MG63 (cell line): Measurements from ENCODE around the gene TMEM131L. TPM values are rescaled to one million over a fixed set of nuclear protein-coding genes. Genes with fewer than 3 reads are reported as not detected.
"Not testable (repeated sequence)": the region's sequence is repeated elsewhere in the genome, so short reads cannot be mapped to it uniquely, and the experiment has no call there.

ENCODE experiments used
- DNase-seq: peaks from one replicate; pipeline ENCODE4 v3.0.0-alpha.2; 2020
- H3K27me3 ChIP-seq: fragments of 250-450 bp; sonication (Bioruptor Pico); 2 replicates; pipeline ENCODE4 v1.5.1; 2020; ENCODE audit warnings: mild to moderate bottlenecking, moderate library complexity
- H3K36me3 ChIP-seq: fragments of 250-450 bp; sonication (Bioruptor Pico); 2 replicates; pipeline ENCODE4 v1.5.1; 2020; ENCODE audit warnings: mild to moderate bottlenecking, moderate library complexity
- H3K4me3 ChIP-seq: fragments of 250-450 bp; sonication (Bioruptor Pico); 2 replicates; pipeline ENCODE4 v1.5.1; 2020; ENCODE audit warnings: mild to moderate bottlenecking, moderate library complexity
- H3K9me3 ChIP-seq: fragments of 250-450 bp; sonication (Bioruptor Pico); 2 replicates; pipeline ENCODE4 v1.5.1; 2020; ENCODE audit warnings: mild to moderate bottlenecking, moderate library complexity
- total RNA-seq: library from RNA; depleted of rRNA; stranded (reverse); fragments of >200 nt; shearing (Covaris generic); gene quantifications from 2 replicates; pipeline ENCODE4 v1.2.3, GENCODE V29; 2014; ENCODE audit warnings: low replicate concordance

TMEM131L gene
- total RNA-seq, 1 experiment from 2014 or later, result 5.5 TPM

DNA sequence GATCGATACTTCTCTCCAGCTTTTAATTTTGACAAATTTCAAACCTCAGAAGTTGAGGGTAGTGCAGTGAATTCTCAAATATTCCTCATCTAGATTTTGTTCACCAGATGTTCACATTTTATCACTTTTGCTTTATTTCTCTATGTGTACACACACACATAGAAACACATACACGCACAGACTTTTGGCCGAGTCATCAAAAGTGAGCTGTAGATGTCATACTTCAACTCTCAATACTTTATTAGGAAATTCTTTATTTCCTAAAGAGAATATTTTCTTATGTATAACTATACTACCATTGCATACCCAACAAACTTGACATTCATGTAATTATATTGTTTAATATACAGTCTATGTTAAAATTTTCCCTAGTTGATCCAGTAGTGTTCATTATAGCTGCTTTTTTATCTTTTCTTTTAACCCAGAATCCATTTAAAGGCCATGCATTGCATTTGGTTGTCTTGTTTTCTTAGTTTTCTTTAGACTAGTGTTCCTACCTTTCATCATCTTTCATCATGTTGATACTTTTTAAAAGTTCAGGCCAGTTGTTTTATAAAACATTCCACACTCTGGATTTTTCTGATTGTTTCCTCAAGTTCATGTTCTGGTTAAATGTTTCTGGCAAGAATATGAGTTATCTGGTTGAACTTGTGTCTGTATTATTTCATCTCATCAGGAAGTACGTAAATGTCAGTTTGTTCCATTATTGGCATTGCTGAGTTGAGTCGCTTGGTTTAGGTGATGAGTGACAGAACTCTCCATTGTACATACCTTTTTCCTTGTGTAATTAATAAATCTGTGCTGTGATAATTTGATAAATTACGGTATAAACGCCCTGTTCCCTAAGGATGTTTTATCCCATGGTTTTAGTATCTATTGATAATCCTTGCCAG, 123.8 kb downstream of the TMEM131L start:
- DNase-seq, result no peak
- Histone ChIP-seq H3K27me3 (no peaks in the 10 kb centered on the region), H3K9me3 (no peaks in the 10 kb centered on the region), H3K4me3 (no peak overlapping the region), H3K36me3 (peaks cover 2% of the 10 kb centered on the region)

DNA sequence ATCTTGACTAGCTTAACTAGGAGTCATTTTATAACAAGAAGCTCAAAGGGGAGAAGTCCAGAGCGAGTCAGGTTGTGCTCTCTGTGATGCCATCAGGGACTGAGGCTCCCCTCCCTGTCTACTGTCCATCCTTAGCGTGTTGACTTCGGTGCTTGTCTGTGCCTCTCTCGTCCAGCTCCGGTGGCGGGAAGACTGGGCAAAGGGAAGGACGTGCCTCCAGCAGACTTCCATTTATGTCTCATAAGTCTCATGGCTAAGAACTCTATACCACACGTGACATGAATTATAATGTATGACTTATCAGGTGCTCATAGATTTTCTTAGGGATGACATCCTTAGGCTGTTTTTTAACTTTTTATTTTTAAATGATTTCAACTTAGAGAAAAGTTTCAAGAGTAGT, 125.3 kb downstream of the TMEM131L start:
- Histone ChIP-seq H3K9me3 (no peaks in the 10 kb centered on the region), H3K4me3 (no peak overlapping the region), H3K36me3 (peaks cover 5% of the 10 kb centered on the region), H3K27me3 (no peaks in the 10 kb centered on the region)
- DNase-seq, result no peak

DNA sequence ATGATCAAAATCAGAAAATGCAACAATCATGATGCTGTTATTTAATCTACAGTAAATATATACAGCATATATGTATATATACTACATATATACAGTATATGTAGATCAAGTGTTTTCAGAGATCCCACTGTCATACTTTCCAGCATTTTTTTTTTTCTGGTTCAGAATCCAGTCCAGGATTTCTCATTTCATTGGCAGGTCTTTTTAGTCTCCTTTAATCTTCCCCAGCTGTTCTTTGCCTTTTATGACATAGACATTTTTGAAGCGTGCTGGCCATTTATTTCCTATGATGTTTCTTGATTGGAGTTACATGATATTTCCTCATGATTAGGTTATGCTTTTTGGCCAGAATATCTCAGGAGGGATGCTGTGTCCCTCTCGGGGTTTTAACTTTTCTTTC, 125.9 kb downstream of the TMEM131L start:
- H3K9me3 ChIP-seq, result no peaks in the 10 kb centered on the region
- H3K27me3 ChIP-seq, result no peaks in the 10 kb centered on the region
- no peak for DNase-seq
- no peak overlapping the region for H3K4me3 ChIP-seq
- peaks cover 5% of the 10 kb centered on the region for H3K36me3 ChIP-seq

DNA sequence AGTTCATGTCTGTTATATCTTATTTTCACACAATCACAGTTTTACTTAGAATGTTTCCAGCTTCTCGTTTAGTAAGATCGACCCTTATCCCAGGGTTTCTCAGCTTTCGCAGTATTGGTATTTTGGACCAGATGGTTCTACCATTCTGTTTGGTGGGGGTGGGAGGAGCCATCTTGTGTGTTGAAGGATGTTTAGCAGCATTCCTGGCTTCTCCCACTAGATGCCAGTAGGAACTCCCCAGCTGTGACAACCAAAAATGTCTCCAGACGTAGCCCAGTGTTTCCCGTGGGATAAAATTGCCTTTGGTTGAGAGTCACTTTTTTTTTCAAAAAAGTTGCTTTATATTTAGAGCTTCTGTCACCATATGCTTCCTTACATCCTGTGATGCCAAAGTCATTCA, 127.0 kb downstream of the TMEM131L start:
- Histone ChIP-seq H3K27me3 (no peaks in the 10 kb centered on the region), H3K36me3 (peaks cover 5% of the 10 kb centered on the region)
- DNase-seq, result no peak

DNA sequence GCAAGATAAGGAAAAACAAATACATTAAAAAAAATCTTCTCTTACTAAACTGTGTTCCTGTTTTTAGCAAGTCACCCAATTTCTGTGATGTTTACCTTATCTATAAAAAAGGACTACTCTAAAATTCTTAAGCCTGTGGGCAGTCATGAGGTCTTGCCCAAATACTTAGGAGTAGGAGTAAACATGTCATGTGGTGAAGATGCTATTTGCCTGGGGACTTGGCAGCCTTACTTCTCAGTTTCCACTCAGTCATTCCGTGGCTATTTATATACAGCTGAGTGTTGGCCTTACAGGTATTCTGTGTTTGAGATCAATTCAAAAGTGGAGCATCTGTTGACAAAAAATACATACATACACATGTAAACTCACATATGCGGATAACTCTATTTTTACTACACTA, 128.1 kb downstream of the TMEM131L start:
- Histone ChIP-seq H3K36me3 (peaks cover 10% of the 10 kb centered on the region), H3K4me3 (no peak overlapping the region), H3K27me3 (no peaks in the 10 kb centered on the region), H3K9me3 (no peaks in the 10 kb centered on the region)
- no peak for DNase-seq

More for the DNA sequence above, 127.0 kb downstream of the TMEM131L start:
- Histone ChIP-seq H3K4me3 (no peak overlapping the region), H3K9me3 (no peaks in the 10 kb centered on the region)

DNA sequence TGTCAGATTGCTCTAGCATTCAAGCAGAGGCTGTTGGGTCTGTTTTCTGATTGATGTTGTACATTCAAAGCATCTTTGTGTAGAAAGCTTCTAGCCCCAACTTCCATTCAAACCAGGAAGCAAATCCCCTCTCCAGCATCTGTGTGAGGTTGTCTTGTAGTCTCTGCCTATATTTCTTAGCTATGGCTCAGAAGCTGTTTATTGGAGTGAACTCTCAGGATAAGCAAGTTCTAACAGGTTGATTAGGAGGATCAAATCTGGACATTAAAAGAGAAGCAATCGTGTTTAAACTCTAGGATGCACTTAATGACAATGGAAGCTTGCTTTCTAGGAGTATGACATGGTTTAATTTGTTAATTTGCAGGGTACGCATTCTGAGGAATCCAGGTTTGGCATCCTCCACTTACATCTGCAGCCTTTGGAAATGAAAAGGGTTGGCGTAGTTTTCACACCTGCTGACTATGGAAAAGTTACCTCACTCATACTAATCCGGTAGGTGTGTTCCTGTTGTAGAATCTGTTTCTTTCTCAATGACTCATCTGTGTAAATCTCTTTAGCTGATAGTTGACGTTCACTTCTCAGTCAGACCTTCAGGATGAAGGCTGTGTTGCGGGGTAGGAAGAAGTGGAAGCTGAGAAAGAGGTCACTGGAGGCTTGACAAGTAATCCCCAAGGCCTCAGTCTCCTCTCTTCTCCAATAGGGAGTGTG, 129.9 kb downstream of the TMEM131L start:
- Histone ChIP-seq H3K4me3 (no peak overlapping the region), H3K36me3 (peaks cover 11% of the 10 kb centered on the region)
- no peak for DNase-seq

DNA sequence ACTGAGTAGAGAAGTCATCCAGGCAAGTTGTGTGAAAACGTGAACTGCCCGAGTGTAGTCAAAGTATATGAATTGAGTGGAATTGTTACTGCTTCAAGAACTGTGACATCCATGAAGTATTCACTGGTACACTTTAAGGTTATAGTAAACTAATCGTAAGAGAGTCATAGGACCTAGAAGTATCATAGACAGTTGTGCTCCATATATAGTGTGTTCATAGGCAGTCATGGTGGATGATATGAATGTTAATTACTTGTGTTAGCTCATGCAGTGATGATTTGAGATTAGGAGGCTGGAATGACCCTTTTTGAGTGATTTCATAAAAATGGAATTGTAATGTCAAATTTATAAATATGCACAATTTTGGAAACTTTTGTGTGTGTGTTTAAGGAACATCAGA, 136.6 kb downstream of the TMEM131L start:
- Histone ChIP-seq H3K9me3 (no peaks in the 10 kb centered on the region), H3K36me3 (peaks cover 16% of the 10 kb centered on the region), H3K27me3 (no peaks in the 10 kb centered on the region), H3K4me3 (no peak overlapping the region)
- DNase-seq, result no peak

More for the DNA sequence above, 129.9 kb downstream of the TMEM131L start:
- Histone ChIP-seq H3K9me3 (no peaks in the 10 kb centered on the region), H3K27me3 (no peaks in the 10 kb centered on the region)

DNA sequence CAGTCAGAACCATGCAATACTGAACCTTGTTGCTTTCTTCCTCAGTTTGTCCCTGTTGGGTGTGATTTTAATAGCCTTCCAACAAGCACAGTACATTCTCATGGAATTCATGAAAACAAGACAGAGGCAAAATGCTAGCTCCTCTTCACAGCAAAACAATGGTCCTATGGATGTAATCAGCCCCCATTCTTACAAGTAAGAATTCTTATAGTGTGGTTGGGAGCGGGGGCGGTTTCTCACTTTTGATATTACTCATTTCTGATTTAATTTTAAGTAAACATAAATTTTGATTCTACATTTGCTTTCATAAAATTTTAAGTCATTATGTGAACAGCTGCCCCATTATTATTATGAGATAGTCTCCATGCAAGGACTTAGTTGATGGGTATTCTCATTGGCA, 137.1 kb downstream of the TMEM131L start:
- Histone ChIP-seq H3K27me3 (no peaks in the 10 kb centered on the region), H3K4me3 (no peak overlapping the region), H3K36me3 (peaks cover 16% of the 10 kb centered on the region), H3K9me3 (no peaks in the 10 kb centered on the region)
- no peak for DNase-seq

DNA sequence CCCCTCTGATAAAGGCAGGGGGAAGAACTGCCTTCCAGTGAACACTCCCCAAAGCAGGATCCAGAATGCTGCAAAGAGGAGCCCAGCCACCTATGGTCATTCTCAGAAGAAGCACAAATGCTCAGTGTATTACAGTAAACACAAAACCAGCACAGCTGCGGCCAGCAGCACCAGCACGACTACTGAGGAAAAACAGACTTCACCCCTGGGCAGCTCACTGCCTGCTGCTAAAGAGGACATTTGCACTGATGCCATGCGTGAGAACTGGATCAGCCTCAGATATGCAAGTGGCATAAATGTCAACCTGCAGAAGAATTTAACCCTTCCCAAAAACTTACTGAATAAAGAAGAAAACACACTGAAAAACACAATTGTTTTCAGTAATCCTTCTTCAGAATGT, 137.7 kb downstream of the TMEM131L start:
- H3K9me3 ChIP-seq, result no peaks in the 10 kb centered on the region
- no peak overlapping the region for H3K4me3 ChIP-seq
- no peak for DNase-seq
- H3K27me3 ChIP-seq, result no peaks in the 10 kb centered on the region
- peaks cover 15% of the 10 kb centered on the region for H3K36me3 ChIP-seq

DNA sequence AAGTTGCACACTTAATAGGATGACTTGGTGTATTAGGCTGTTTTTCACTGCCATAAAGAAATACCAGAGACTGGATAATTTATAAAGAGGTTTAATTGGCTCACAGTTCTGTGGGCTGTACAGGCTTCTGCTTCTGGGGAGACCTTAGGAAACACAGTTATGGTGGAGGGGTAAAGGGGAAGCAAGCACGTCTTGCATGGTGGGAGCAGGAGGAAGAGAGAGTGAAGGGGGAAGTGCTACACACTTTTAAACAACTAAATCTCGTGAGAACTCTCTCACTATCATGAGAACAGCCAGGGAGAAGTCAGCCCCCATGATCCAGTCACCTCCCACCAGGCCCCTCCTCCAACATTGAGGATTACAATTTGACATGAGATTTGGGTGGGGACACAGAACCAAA, 142.9 kb downstream of the TMEM131L start:
- not testable (repeated sequence) for H3K9me3 ChIP-seq, DNase-seq, H3K27me3 ChIP-seq, H3K4me3 ChIP-seq
- peaks cover 22% of the 10 kb centered on the region for H3K36me3 ChIP-seq

DNA sequence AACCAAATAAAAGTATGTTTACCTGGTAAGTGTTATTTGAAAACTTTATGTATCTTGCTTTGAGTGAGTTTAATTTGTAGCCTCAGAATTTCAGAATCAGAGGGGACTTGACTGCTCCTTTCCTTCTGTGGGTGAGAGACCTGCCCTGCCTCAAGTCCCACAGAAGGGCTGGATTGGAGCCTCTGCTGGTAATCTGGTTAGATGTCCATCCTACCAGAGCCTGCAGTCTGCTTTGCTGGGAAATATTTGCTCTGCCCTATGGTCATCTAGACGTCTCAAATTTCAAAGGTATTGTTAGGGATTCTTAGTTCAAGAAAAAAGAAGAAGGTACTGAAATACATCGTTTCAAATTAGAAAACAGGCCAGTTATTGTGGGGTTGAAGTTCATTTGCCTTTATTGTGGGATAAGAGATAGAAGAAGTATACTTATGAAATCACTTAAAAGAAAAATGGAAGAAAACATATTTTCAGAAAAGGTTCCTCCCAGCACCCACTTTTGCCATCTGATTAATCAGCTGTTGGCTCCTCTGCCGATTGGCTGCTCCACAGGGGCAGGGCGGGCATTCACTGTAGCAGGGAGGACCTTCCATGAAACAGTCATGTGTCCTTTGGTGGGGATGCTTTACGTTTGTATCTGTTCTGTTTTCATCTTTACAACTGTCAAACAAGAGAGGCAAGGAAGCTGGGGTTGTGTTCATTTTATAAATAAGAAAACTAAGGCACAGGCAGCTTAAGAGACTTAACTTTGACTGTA, 144.6 kb downstream of the TMEM131L start:
- Histone ChIP-seq H3K4me3 (no peak overlapping the region), H3K9me3 (no peaks in the 10 kb centered on the region), H3K27me3 (no peaks in the 10 kb centered on the region), H3K36me3 (peaks cover 23% of the 10 kb centered on the region)
- DNase-seq, result no peak

DNA sequence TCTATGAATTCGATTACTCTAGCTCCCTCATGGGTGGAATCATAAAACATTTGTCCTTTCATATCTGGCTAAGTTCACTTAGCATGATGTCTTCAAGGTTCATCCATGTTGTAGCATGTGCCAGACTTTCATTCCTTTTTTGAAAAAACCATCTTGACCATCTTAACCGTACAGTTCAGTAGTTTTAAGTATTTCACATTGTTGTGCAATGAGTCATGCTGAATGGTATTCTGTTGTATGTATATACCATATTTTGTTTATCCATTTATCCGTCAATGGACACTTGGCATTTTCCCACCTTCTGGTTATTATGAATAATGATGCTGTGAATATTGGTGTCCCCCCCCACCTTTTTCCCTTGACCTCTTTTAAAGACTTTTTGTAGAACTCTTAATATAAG, 145.5 kb downstream of the TMEM131L start:
- Histone ChIP-seq H3K4me3 (no peak overlapping the region), H3K27me3 (no peaks in the 10 kb centered on the region), H3K9me3 (no peaks in the 10 kb centered on the region), H3K36me3 (peaks cover 23% of the 10 kb centered on the region)
- no peak for DNase-seq

DNA sequence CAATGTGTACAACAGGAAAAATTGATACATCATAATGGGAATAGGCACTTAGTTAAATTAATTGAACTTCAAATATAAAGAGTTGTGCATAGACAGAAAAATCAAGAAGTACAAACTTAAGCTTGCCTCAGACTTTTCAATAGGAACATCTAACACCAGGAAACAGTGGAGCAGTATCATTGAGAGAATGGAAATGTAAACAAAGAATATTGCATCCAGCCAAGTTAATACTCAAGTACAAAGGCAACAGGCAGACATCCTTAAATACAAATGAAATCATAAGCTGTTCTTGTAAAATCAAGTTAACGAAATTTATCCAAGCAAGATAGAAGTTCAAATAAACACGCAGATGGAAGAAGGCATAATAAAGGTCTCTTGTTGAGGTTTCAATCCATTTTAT, 146.7 kb downstream of the TMEM131L start:
- no peak for DNase-seq
- peaks cover 23% of the 10 kb centered on the region for H3K36me3 ChIP-seq
- no peak overlapping the region for H3K4me3 ChIP-seq
- no peaks in the 10 kb centered on the region for H3K27me3 ChIP-seq
- H3K9me3 ChIP-seq, result no peaks in the 10 kb centered on the region

DNA sequence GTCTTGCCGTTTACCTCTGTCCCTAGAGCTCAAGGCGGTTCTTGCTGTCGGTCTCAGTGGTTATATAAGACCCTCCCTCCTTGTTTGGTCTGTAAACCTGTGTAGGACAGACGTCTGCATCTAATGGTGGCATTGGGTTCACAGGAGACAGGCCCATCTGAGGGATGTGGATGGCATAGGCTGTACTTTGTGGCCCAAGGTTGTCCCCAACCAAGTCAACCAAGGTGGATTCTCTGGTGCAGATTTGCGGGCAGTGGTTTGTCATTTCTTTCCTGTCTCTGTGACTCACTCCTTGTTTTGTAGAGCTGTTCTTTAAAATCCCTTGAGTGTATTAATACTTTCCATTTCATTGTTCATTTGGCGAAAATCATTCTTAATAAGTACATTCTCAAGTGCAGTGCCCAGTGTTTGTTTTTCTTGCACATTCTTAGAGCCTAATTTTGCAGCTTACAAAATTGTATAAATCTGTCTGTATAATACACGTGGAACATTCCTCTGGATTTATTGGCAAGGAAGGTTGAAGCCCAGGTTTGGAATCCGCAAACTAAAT, 149.9 kb downstream of the TMEM131L start:
- Histone ChIP-seq H3K36me3 (peaks cover 22% of the 10 kb centered on the region), H3K4me3 (no peak overlapping the region), H3K27me3 (no peaks in the 10 kb centered on the region), H3K9me3 (no peaks in the 10 kb centered on the region)
- DNase-seq, result no peak

DNA sequence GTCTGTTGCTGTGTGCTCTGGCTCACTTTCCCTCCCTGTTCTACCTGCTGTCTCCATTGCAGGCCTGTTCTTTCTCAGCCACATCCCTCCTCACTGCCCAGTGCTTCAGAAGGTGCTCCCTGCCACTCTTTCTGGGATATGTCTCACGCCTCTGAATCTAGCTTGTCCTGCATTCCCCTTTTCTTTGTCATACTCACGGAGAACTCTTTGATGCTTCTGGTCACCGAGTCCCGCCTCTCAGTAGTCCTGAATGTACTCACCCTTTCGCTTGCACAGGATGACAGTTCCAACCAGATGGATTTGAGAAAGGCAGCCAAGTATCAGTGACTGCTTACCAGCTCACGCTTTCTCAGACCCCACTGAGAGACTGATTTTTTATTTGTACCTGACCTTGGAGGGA, 152.7 kb downstream of the TMEM131L start:
- Histone ChIP-seq H3K9me3 (no peaks in the 10 kb centered on the region), H3K27me3 (no peaks in the 10 kb centered on the region), H3K36me3 (peaks cover 2% of the 10 kb centered on the region; the same call in 1 of the 2 replicates), H3K4me3 (no peak overlapping the region)
- DNase-seq, result no peak

DNA sequence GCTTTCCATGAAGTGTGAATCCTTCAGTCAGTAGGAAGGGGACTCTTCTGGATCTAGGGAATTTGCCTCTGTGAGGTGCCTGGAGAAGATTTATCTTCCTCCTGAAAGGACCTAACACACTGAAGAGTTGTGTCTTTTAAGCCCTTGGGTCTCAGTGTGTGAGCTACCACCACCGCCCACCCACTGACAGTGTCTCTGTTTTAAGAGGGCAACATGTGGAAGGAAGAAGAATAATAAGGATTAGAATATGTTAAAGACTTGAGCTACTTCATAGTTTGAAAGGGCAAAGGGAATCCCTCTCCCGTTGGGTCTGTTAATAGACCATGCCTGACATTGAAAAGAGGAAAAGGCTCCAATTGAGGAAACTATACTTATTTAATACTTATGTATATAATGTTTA, 153.7 kb downstream of the TMEM131L start:
- Histone ChIP-seq H3K9me3 (no peaks in the 10 kb centered on the region), H3K4me3 (no peak overlapping the region), H3K27me3 (no peaks in the 10 kb centered on the region), H3K36me3 (no peaks in the 10 kb centered on the region)
- no peak for DNase-seq

DNA sequence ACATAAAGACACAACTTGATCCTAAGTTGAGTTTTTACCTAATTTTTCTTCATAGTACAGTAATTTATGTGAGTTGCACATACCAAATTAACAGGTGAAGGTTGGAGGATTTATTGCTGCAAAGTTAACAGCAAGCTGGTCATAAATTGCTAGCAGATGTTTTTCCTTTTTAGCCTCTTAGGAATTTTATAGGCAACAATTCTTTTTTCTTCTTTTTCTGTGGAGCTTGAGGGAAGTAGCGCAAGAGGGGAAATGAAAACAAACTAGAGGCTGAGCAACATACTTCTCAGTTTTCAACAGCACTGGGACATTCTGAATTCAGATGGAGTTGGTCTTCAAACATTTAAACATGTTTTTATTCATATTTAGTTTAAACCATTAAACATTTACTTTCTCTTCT, 154.2 kb downstream of the TMEM131L start:
- no peaks in the 10 kb centered on the region for H3K27me3 ChIP-seq
- no peak for DNase-seq
- no peak overlapping the region for H3K4me3 ChIP-seq
- H3K36me3 ChIP-seq, result no peaks in the 10 kb centered on the region
- no peaks in the 10 kb centered on the region for H3K9me3 ChIP-seq
